Type B pancreatic cell (in vitro differentiated cells): Measurements from ENCODE around the gene SCT. TPM values are rescaled to one million over a fixed set of nuclear protein-coding genes. Genes with fewer than 3 reads are reported as not detected.

ENCODE experiments used
- DNase-seq: peaks from one replicate; pipeline ENCODE4 v3.0.0; 2021; ENCODE audit warnings: mixed read lengths; ENCODE audit not compliant: unreplicated experiment; ENCODE audit errors: extremely low spot score
- H3K27ac Mint-ChIP-seq: 2 replicates; pipeline ENCODE4 v1.8.0; 2021; ENCODE audit warnings: mild to moderate bottlenecking, mixed read lengths
- H3K27me3 Mint-ChIP-seq: 2 replicates; pipeline ENCODE4 v1.8.0; 2021; ENCODE audit warnings: mixed read lengths
- H3K36me3 Mint-ChIP-seq: 2 replicates; pipeline ENCODE4 v1.8.0; 2021; ENCODE audit warnings: mixed read lengths
- H3K4me1 Mint-ChIP-seq: one replicate; pipeline ENCODE4 v1.8.0; 2021; ENCODE audit warnings: mixed read lengths; ENCODE audit not compliant: unreplicated experiment
- H3K4me3 Mint-ChIP-seq: 2 replicates; pipeline ENCODE4 v1.8.0; 2021; ENCODE audit warnings: mild to moderate bottlenecking, mixed read lengths
- H3K9me3 Mint-ChIP-seq: 2 replicates; pipeline ENCODE4 v1.8.0; 2021; ENCODE audit warnings: mixed read lengths
- total RNA-seq: library from RNA; stranded (reverse); gene quantifications from 2 replicates; pipeline ENCODE4 v1.2.1, GENCODE V29; 2021; ENCODE audit warnings: low replicate concordance
- TF ChIP-seq, protein P1 (sequence below): fragments of 200-600 bp; sonication (generic); conservative IDR thresholded peaks from 2 replicates; pipeline ENCODE4 v1.5.0; 2021; ENCODE audit warnings: antibody characterized with exemption, mild to moderate bottlenecking

SCT gene
- total RNA-seq, 1 donor from 2014 or later, result 3.1 TPM

DNA sequence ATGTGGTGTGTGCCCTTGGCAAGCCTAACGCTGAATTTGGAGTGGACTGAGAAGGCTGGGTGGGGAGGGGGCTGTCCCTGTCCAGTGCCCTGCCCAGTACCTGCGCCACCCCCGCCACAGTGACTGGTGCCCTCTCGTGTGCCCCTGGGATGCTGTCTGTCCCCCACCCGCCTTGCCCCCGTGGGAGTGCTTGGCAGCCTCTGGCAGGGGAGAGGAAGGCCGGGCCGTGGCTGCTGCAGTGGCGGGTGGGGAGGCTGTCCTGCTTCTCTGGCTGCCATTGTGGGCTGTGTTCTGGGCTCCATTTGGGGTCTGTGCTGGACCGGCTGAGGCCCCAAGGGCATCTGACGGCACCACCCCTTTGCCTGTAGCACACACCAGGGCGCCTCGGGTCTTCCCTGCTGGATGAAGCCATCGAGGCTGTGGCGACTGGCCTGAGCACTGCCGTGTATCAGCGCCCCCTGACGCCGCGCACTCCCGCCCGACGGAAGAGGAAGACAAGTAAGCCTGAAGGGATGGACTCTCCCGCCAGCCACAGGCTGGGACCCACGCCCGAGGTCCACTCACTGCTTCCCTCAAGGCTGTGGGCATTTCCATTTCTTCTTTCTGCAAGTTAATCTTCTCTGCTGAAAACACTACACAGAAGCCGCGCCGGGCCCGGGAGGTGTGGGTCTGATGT is 28.8 kb downstream of the SCT start:
- H3K9me3 Mint-ChIP-seq, result no peaks in the 10 kb centered on the region
- peaks cover 7% of the 10 kb centered on the region for H3K36me3 Mint-ChIP-seq
- DNase-seq, result no peak
- H3K4me1 Mint-ChIP-seq, result no peaks in the 10 kb centered on the region
- no peak overlapping the region for H3K4me3 Mint-ChIP-seq
- H3K27ac Mint-ChIP-seq, result no peak overlapping the region
- H3K27me3 Mint-ChIP-seq, result no peaks in the 10 kb centered on the region
- TF ChIP-seq, protein P1, sequence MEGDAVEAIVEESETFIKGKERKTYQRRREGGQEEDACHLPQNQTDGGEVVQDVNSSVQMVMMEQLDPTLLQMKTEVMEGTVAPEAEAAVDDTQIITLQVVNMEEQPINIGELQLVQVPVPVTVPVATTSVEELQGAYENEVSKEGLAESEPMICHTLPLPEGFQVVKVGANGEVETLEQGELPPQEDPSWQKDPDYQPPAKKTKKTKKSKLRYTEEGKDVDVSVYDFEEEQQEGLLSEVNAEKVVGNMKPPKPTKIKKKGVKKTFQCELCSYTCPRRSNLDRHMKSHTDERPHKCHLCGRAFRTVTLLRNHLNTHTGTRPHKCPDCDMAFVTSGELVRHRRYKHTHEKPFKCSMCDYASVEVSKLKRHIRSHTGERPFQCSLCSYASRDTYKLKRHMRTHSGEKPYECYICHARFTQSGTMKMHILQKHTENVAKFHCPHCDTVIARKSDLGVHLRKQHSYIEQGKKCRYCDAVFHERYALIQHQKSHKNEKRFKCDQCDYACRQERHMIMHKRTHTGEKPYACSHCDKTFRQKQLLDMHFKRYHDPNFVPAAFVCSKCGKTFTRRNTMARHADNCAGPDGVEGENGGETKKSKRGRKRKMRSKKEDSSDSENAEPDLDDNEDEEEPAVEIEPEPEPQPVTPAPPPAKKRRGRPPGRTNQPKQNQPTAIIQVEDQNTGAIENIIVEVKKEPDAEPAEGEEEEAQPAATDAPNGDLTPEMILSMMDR, result no peak

DNA sequence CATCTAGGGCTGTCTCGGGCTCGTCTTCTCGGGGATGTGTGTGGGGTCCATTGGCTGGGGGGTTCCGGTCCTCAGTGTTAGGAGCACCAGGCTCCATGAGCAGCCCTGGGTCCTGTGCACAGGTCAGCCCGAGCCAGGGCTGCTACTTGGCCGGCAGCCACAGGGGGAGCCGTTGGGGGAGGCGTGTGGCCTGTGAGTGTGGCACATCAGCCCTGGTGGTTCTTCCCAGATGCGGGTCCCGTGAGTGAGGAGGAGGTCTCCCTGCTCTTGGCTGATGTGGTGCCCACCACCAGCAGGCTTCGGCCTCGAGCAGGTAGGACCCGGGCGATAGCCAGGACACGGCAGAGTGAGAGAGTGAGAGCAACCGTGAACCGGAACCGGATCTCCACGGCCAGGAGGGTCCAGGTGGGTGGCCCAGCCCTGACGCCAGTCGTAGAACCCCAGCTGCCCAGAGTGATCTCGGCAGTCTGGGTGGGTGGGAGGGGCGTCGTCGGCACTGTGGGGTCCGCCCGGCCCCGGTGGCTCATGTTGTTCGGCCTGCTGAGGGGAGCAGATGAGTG is 29.7 kb downstream of the SCT start:
- no peak overlapping the region for H3K4me3 Mint-ChIP-seq
- no peaks in the 10 kb centered on the region for H3K4me1 Mint-ChIP-seq
- H3K27ac Mint-ChIP-seq, result no peak overlapping the region
- peaks cover 10% of the 10 kb centered on the region for H3K36me3 Mint-ChIP-seq
- DNase-seq, result no peak
- no peaks in the 10 kb centered on the region for H3K9me3 Mint-ChIP-seq
- TF ChIP-seq, protein P1, result peak; percentile 44
- no peaks in the 10 kb centered on the region for H3K27me3 Mint-ChIP-seq

DNA sequence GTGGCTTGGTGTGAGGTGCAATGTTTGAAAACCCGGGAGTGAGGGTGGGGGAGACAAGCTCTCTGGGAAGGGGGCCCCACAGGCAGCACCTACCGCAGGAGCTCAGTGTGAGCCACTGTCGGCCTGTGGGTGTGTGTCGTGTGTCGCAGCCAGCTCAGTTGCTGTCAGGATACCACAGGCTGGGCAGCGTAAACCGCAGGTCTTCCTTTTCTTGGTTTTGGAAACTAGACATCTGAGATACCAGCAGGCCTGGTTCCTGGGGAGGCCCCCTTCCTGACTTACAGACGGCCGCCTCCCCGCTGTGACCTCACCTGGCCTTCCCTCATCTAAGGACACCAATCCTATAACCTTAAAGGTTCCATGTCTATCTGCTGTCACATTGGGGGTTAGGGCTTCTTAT is 30.6 kb downstream of the SCT start:
- no peaks in the 10 kb centered on the region for H3K27me3 Mint-ChIP-seq
- no peaks in the 10 kb centered on the region for H3K9me3 Mint-ChIP-seq
- H3K36me3 Mint-ChIP-seq, result peaks cover 9% of the 10 kb centered on the region

DNA sequence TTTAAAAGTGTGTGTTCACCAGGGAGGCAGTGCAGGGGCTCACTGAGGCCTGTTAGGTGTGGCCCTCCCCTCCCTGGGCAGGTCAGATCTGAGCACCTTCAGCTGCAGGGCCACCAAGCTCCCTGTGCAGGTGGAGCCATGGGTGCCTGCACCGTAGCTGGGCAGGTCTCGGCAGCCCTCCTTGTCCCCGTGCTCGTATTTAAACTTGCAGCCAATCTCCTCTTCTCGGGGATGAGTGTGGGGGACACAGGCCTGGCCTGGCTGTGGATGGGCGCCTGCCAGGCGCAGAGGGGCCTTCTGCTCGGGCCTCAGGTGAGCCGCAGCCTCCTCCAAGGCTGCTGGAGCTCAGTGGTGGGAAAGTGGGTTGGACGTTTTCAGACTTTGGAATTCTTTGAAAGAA is 31.6 kb downstream of the SCT start:
- TF ChIP-seq, protein P1, result no peak
- DNase-seq, result no peak
- H3K27ac Mint-ChIP-seq, result no peak overlapping the region
- H3K4me1 Mint-ChIP-seq, result no peaks in the 10 kb centered on the region
- no peaks in the 10 kb centered on the region for H3K9me3 Mint-ChIP-seq
- H3K4me3 Mint-ChIP-seq, result no peak overlapping the region
- peaks cover 7% of the 10 kb centered on the region for H3K36me3 Mint-ChIP-seq
- no peaks in the 10 kb centered on the region for H3K27me3 Mint-ChIP-seq

More for the DNA sequence above, 30.6 kb downstream of the SCT start:
- DNase-seq, result no peak
- H3K4me1 Mint-ChIP-seq, result no peaks in the 10 kb centered on the region
- H3K27ac Mint-ChIP-seq, result no peak overlapping the region
- H3K4me3 Mint-ChIP-seq, result no peak overlapping the region
- TF ChIP-seq, protein P1, result no peak

DNA sequence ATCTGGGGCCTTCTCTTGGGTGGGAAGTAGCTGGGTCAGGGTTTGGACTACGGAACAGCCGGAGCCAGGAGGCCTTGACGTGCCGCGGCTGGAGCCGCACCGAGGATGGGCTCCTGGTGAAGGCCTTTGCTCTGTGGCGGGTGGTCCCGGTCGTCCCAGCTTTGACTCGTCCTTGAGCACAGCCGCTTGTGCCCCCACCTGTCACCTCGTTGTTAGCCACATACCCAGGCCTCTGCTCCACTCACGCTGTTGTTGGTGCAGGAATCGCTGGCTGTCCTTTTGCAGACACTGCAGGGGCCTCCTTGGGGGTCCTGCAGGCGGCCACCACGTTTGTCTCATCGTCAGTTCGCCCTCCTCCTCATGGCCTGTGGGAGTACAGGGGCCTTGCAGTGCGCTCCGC is 33.6 kb downstream of the SCT start:
- TF ChIP-seq, protein P1, result no peak
- no peaks in the 10 kb centered on the region for H3K27me3 Mint-ChIP-seq
- peaks cover 13% of the 10 kb centered on the region for H3K36me3 Mint-ChIP-seq
- no peak for DNase-seq
- H3K27ac Mint-ChIP-seq, result no peak overlapping the region
- no peaks in the 10 kb centered on the region for H3K4me1 Mint-ChIP-seq
- H3K9me3 Mint-ChIP-seq, result no peaks in the 10 kb centered on the region
- no peak overlapping the region for H3K4me3 Mint-ChIP-seq
